ENCODE data around the gene COL25A1.
"Not testable (repeated sequence)": the region's sequence is repeated elsewhere in the genome, so short reads cannot be mapped to it uniquely, and the experiment has no call there.

Gene COL25A1

GRCh38 chr4:109020861-109021260 is 281.6 kb downstream of the COL25A1 start:
- no peak for DNase-seq (ENCODE audit: extremely low read depth in 1 of 2, low read depth in 1 of 2)

- DNase-seq (ENCODE audit: extremely low read depth in 1 of 2, low read depth in 1 of 2): no peak
These were observed 286.3 kb downstream of the COL25A1 start for GRCh38 chr4:109016200-109016599.

- DNase-seq (ENCODE audit: extremely low read depth in 1 of 2, low read depth in 1 of 2): no peak
These were observed 287.0 kb downstream of the COL25A1 start for GRCh38 chr4:109015413-109015810.

GRCh38 chr4:109014593-109015412 is 287.7 kb downstream of the COL25A1 start:
- DNase-seq (ENCODE audit: extremely low read depth in 1 of 2, low read depth in 1 of 2): no peak

GRCh38 chr4:109012286-109012880 is 290.1 kb downstream of the COL25A1 start:
- DNase-seq (ENCODE audit: extremely low read depth in 1 of 2, low read depth in 1 of 2): no peak

- DNase-seq (ENCODE audit: extremely low read depth in 1 of 2, low read depth in 1 of 2): no peak
These were observed 291.0 kb downstream of the COL25A1 start for GRCh38 chr4:109011241-109012026.

- no peak for DNase-seq (ENCODE audit: extremely low read depth in 1 of 2, low read depth in 1 of 2)
These were observed 291.9 kb downstream of the COL25A1 start for GRCh38 chr4:109010521-109010920.

GRCh38 chr4:109009909-109010308 is 292.5 kb downstream of the COL25A1 start:
- no peak for DNase-seq (ENCODE audit: extremely low read depth in 1 of 2, low read depth in 1 of 2)

GRCh38 chr4:109007976-109008375 is 294.5 kb downstream of the COL25A1 start:
- DNase-seq (ENCODE audit: extremely low read depth in 1 of 2, low read depth in 1 of 2): no peak

GRCh38 chr4:109005523-109005922 is 296.9 kb downstream of the COL25A1 start:
- DNase-seq (ENCODE audit: extremely low read depth in 1 of 2, low read depth in 1 of 2): no peak

GRCh38 chr4:109004418-109004817 is 298.0 kb downstream of the COL25A1 start:
- DNase-seq (ENCODE audit: extremely low read depth in 1 of 2, low read depth in 1 of 2): no peak

- no peak for DNase-seq (ENCODE audit: extremely low read depth in 1 of 2, low read depth in 1 of 2)
These were observed 298.5 kb downstream of the COL25A1 start for GRCh38 chr4:109003964-109004363.

- no peak for DNase-seq (ENCODE audit: extremely low read depth in 1 of 2, low read depth in 1 of 2)
These were observed 310.7 kb downstream of the COL25A1 start for GRCh38 chr4:108991551-108992328.

- DNase-seq (ENCODE audit: extremely low read depth in 1 of 2, low read depth in 1 of 2): no peak
These were observed 313.8 kb downstream of the COL25A1 start for GRCh38 chr4:108988464-108989195.

- DNase-seq (ENCODE audit: extremely low read depth in 1 of 2, low read depth in 1 of 2): not testable (repeated sequence)
These were observed 318.0 kb downstream of the COL25A1 start for GRCh38 chr4:108984495-108984894.

- no peak for DNase-seq (ENCODE audit: extremely low read depth in 1 of 2, low read depth in 1 of 2)
These were observed 319.9 kb downstream of the COL25A1 start for GRCh38 chr4:108982402-108983185.

- no peak for DNase-seq (ENCODE audit: extremely low read depth in 1 of 2, low read depth in 1 of 2)
These were observed 321.8 kb downstream of the COL25A1 start for GRCh38 chr4:108980455-108981239.

- no peak for DNase-seq (ENCODE audit: extremely low read depth in 1 of 2, low read depth in 1 of 2)
These were observed 322.7 kb downstream of the COL25A1 start for GRCh38 chr4:108979759-108980158.

- DNase-seq (ENCODE audit: extremely low read depth in 1 of 2, low read depth in 1 of 2): no peak
These were observed 324.4 kb downstream of the COL25A1 start for GRCh38 chr4:108978066-108978465.

All from activated CD8-positive, alpha-beta memory T cell treated with anti-CD3 and anti-CD28 coated beads for 1 hour (primary cell).